Mesothelial cell of epicardium (in vitro differentiated cells): ENCODE results near the gene SIL1. TPM values are rescaled to one million over a fixed set of nuclear protein-coding genes. Genes with fewer than 3 reads are reported as not detected.
A peak's percentile ranks its signal among the peaks of the same experiment; 100 is the strongest.

ENCODE experiments used
- DNase-seq, 2 experiments: peaks; one replicate each; pipeline ENCODE4 v3.0.0; 2021; ENCODE audit warnings: low spot score in 2 of 2; ENCODE audit not compliant: unreplicated experiment in 2 of 2
- H3K27ac Mint-ChIP-seq: 2 replicates; pipeline ENCODE4 v1.8.0; 2021; ENCODE audit warnings: mixed read lengths
- H3K27me3 Mint-ChIP-seq: 2 replicates; pipeline ENCODE4 v1.8.0; 2021; ENCODE audit warnings: low read depth, mixed read lengths
- H3K36me3 Mint-ChIP-seq: 2 replicates; pipeline ENCODE4 v1.8.0; 2021; ENCODE audit warnings: mixed read lengths
- H3K4me1 Mint-ChIP-seq: 2 replicates; pipeline ENCODE4 v1.8.0; 2021; ENCODE audit warnings: mixed read lengths
- H3K4me3 Mint-ChIP-seq: 2 replicates; pipeline ENCODE4 v1.8.0; 2021; ENCODE audit warnings: mild to moderate bottlenecking, moderate library complexity, mixed read lengths
- H3K9me3 Mint-ChIP-seq: 2 replicates; pipeline ENCODE4 v1.8.0; 2021; ENCODE audit warnings: mixed read lengths
- CTCF ChIP-seq: fragments of 200-600 bp; sonication (generic); IDR thresholded peaks from one replicate; pipeline ENCODE4 v1.5.0; 2021; ENCODE audit warnings: antibody characterized with exemption; ENCODE audit not compliant: unreplicated experiment
- total RNA-seq: library from RNA; stranded (reverse); gene quantifications from 3 replicates; pipeline ENCODE4 v1.2.1, GENCODE V29; 2021

SIL1 gene
- total RNA-seq, 1 donor from 2014 or later, result 46.2 TPM

DNA sequence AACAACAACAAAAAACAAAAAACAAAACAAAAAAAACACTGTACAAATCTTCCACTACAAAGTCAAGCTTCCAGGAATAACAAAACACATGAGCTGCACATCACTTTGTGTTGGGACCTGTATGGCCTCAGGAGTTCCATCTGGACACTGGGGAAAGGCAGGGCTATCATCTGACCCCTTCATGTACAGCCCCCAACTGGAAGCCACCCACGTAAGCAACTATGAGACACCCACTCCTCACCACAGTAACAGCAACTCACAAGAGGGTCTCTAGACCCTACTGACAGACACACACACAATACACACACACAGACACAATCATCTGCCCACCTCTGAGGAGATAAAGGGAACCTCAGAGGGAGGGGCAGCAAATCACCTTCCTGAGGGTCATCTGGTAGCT, 241.4 kb downstream of the SIL1 start:
- DNase-seq, result no peak
- TF ChIP-seq CTCF, result no peak
- Mint-ChIP-seq H3K27me3 (no peaks in the 10 kb centered on the region), H3K27ac (no peak overlapping the region), H3K36me3 (no peaks in the 10 kb centered on the region), H3K9me3 (no peaks in the 10 kb centered on the region), H3K4me3 (no peak overlapping the region), H3K4me1 (peaks cover 48% of the 10 kb centered on the region)

DNA sequence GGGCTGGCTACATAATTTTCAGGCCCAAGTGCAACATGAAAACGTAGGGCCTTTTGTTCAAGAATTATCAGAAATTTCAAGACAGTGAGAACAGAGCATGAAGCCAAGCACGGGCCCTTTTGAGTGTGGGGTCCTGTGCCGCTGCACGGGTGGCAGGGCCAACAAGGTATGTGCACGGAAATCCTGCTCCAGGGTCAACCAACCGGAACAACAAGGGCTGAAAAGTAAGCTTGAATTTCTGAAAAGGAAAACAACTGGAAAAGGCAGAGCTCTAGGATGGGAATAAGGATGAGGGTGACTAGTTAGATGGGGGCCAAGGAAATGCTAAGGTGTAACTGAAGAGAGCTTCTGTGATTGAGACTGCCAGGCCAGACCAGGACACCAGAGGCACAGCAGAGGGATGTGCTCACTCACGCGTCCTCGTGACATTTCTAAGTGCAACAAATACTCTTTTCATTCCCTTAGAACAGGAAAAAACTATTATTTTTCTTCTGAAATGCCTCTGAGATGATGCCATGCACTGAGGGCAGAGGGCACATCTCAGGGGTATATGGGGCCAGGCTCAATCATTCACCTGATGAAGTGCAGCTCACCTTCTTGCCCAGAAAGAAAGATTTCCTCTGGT, 242.4 kb downstream of the SIL1 start:
- H3K27ac Mint-ChIP-seq, result no peak overlapping the region

GRCh38 chr5:138955013-138955660, 243.0 kb downstream of the SIL1 start:
- DNase-seq, result no peak
- H3K4me1 Mint-ChIP-seq, result peaks cover 42% of the 10 kb centered on the region
- no peak overlapping the region for H3K4me3 Mint-ChIP-seq
- H3K9me3 Mint-ChIP-seq, result no peaks in the 10 kb centered on the region
- H3K27ac Mint-ChIP-seq, result peak overlapping the region; percentile 36
- H3K27me3 Mint-ChIP-seq, result no peaks in the 10 kb centered on the region
- H3K36me3 Mint-ChIP-seq, result peaks cover 5% of the 10 kb centered on the region
- no peak for TF ChIP-seq CTCF

More for the DNA sequence above, 242.4 kb downstream of the SIL1 start:
- TF ChIP-seq CTCF, result no peak
- peaks cover 40% of the 10 kb centered on the region for H3K4me1 Mint-ChIP-seq
- H3K36me3 Mint-ChIP-seq, result peaks cover 3% of the 10 kb centered on the region
- no peaks in the 10 kb centered on the region for H3K27me3 Mint-ChIP-seq
- no peak for DNase-seq
- H3K9me3 Mint-ChIP-seq, result no peaks in the 10 kb centered on the region
- H3K4me3 Mint-ChIP-seq, result no peak overlapping the region

GRCh38 chr5:138954257-138955012, 243.7 kb downstream of the SIL1 start:
- no peaks in the 10 kb centered on the region for H3K27me3 Mint-ChIP-seq
- H3K36me3 Mint-ChIP-seq, result peaks cover 6% of the 10 kb centered on the region
- DNase-seq, result no peak
- no peak overlapping the region for H3K4me3 Mint-ChIP-seq
- TF ChIP-seq CTCF, result no peak
- H3K4me1 Mint-ChIP-seq, result peaks cover 46% of the 10 kb centered on the region
- no peaks in the 10 kb centered on the region for H3K9me3 Mint-ChIP-seq
- H3K27ac Mint-ChIP-seq, result peak overlapping the region; percentile 57

GRCh38 chr5:138953387-138954256, 244.5 kb downstream of the SIL1 start:
- Mint-ChIP-seq H3K27me3 (no peaks in the 10 kb centered on the region), H3K4me3 (no peak overlapping the region), H3K9me3 (no peaks in the 10 kb centered on the region), H3K36me3 (peaks cover 6% of the 10 kb centered on the region), H3K27ac (peak overlapping the region; percentile 66), H3K4me1 (peaks cover 50% of the 10 kb centered on the region)
- no peak for TF ChIP-seq CTCF
- DNase-seq, result no peak
